Epithelial cell of prostate (primary cell): Measurements from ENCODE around the gene KIAA0513.

Source experiments
- DNase-seq: peaks from one replicate; pipeline ENCODE4 v3.0.0-alpha.2; 2011; ENCODE audit warnings: low read depth, low spot score
- H3K27ac ChIP-seq: fragments of 450-650 bp; 2 replicates; pipeline ENCODE4 v1.5.1; 2017; ENCODE audit warnings: mild to moderate bottlenecking

KIAA0513 gene

GRCh38 chr16:85065099-85065498, 37.5 kb downstream of the KIAA0513 start:
- no peak overlapping the region for H3K27ac ChIP-seq
- no peak for DNase-seq

GRCh38 chr16:85066346-85066885, 38.8 kb downstream of the KIAA0513 start:
- no peak overlapping the region for H3K27ac ChIP-seq
- no peak for DNase-seq

GRCh38 chr16:85067024-85067423, 39.4 kb downstream of the KIAA0513 start:
- no peak for DNase-seq
- H3K27ac ChIP-seq, result no peak overlapping the region

- no peak overlapping the region for H3K27ac ChIP-seq
- DNase-seq, result no peak
Measured at GRCh38 chr16:85067426-85067825, 39.8 kb downstream of the KIAA0513 start.

GRCh38 chr16:85068746-85069145, 41.2 kb downstream of the KIAA0513 start:
- H3K27ac ChIP-seq, result no peak overlapping the region
- DNase-seq, result no peak

GRCh38 chr16:85069171-85069570, 41.6 kb downstream of the KIAA0513 start:
- no peak for DNase-seq
- no peak overlapping the region for H3K27ac ChIP-seq

GRCh38 chr16:85072076-85072860, 44.7 kb downstream of the KIAA0513 start:
- H3K27ac ChIP-seq, result no peak overlapping the region
- no peak for DNase-seq

- H3K27ac ChIP-seq, result no peak overlapping the region
- no peak for DNase-seq
Measured at GRCh38 chr16:85072947-85073346, 45.4 kb downstream of the KIAA0513 start.

- no peak for DNase-seq
- no peak overlapping the region for H3K27ac ChIP-seq
Measured at GRCh38 chr16:85074225-85074914, 46.8 kb downstream of the KIAA0513 start.

- DNase-seq, result no peak
- no peak overlapping the region for H3K27ac ChIP-seq
Measured at GRCh38 chr16:85075236-85075924, 47.8 kb downstream of the KIAA0513 start.

- no peak for DNase-seq
- H3K27ac ChIP-seq, result no peak overlapping the region
Measured at GRCh38 chr16:85077039-85077438, 49.4 kb downstream of the KIAA0513 start.

- DNase-seq, result no peak
- H3K27ac ChIP-seq, result no peak overlapping the region
Measured at GRCh38 chr16:85077576-85078125, 50.1 kb downstream of the KIAA0513 start.

GRCh38 chr16:85078226-85078625, 50.6 kb downstream of the KIAA0513 start:
- DNase-seq, result no peak
- H3K27ac ChIP-seq, result no peak overlapping the region

- no peak for DNase-seq
- no peak overlapping the region for H3K27ac ChIP-seq
Measured at GRCh38 chr16:85078952-85079351, 51.4 kb downstream of the KIAA0513 start.

- no peak overlapping the region for H3K27ac ChIP-seq
- DNase-seq, result no peak
Measured at GRCh38 chr16:85079785-85080570, 52.4 kb downstream of the KIAA0513 start.

GRCh38 chr16:85081038-85081437, 53.4 kb downstream of the KIAA0513 start:
- no peak for DNase-seq
- H3K27ac ChIP-seq, result no peak overlapping the region

- H3K27ac ChIP-seq, result no peak overlapping the region
- DNase-seq, result no peak
Measured at GRCh38 chr16:85081765-85082164, 54.2 kb downstream of the KIAA0513 start.

GRCh38 chr16:85082173-85083050, 54.8 kb downstream of the KIAA0513 start:
- no peak for DNase-seq
- no peak overlapping the region for H3K27ac ChIP-seq
